CD14-positive monocyte (primary cell): ENCODE results near the gene CD14. TPM values are rescaled to one million over a fixed set of nuclear protein-coding genes. Genes with fewer than 3 reads are reported as not detected.
A peak's percentile ranks its signal among the peaks of the same experiment; 100 is the strongest.

Experiments
- DNase-seq, 3 donors: peaks; one replicate each; pipeline ENCODE4 v3.0.0-alpha.2; 2011 to 2022
- H2AFZ ChIP-seq: 2 replicates; pipeline ENCODE4 v1.6.0; 2012; ENCODE audit warnings: mild to moderate bottlenecking, low read depth, low read length, inconsistent platforms; ENCODE audit not compliant: insufficient read depth, poor library complexity, severe bottlenecking
- H3K27ac ChIP-seq, 2 donors: 1 replicate in 1 of 2; 2 replicates in 1 of 2; pipeline ENCODE4 v1.5.1; 2012 to 2013; ENCODE audit warnings: low read length in 2 of 2, control low read depth in 1 of 2, inconsistent platforms in 1 of 2, low read depth in 1 of 2, mild to moderate bottlenecking in 1 of 2
- H3K27me3 ChIP-seq, 2 donors: one replicate each; pipeline versions ENCODE4 v1.6.0 to v1.6.1; 2011 to 2013; ENCODE audit warnings: low read length in 2 of 2; ENCODE audit not compliant: control insufficient read depth in 2 of 2, insufficient read depth in 2 of 2
- H3K36me3 ChIP-seq, 2 donors: replicated peaks in 1 of 2; 1 replicate in 1 of 2; 2 replicates in 1 of 2; pipeline versions ENCODE4 v1.5.1 to v1.6.1; 2012 to 2013; ENCODE audit warnings: low read length in 2 of 2, control low read depth in 1 of 2, inconsistent platforms in 1 of 2, mild to moderate bottlenecking in 1 of 2; ENCODE audit not compliant: insufficient read depth in 2 of 2, control insufficient read depth in 1 of 2
- H3K4me1 ChIP-seq, 2 donors: 1 replicate in 1 of 2; 2 replicates in 1 of 2; pipeline versions ENCODE4 v1.5.1 to v1.6.1; 2012 to 2013; ENCODE audit warnings: low read length in 2 of 2, control low read depth in 1 of 2, inconsistent platforms in 1 of 2, mild to moderate bottlenecking in 1 of 2, moderate library complexity in 1 of 2; ENCODE audit not compliant: insufficient read depth in 2 of 2, control insufficient read depth in 1 of 2
- H3K4me2 ChIP-seq: replicated peaks from 2 replicates; pipeline ENCODE3; 2012; ENCODE audit warnings: low read length, moderate library complexity, mild to moderate bottlenecking; ENCODE audit not compliant: poor library complexity, severe bottlenecking; ENCODE audit errors: extremely low read depth
- H3K4me3 ChIP-seq, 3 experiments: fragments of 200-600 bp in 1 of 3; sonication (generic) in 1 of 3; replicated peaks in 1 of 3; 1 replicate in 2 of 3; 2 replicates in 1 of 3; pipeline ENCODE4 v1.5.1; 2011 to 2013; ENCODE audit warnings: low read length in 3 of 3, mild to moderate bottlenecking in 3 of 3, control low read depth in 2 of 3, low read depth in 2 of 3, inconsistent platforms in 1 of 3, moderate library complexity in 1 of 3
- H3K79me2 ChIP-seq: 2 replicates; pipeline ENCODE4 v1.6.0; 2012; ENCODE audit warnings: mild to moderate bottlenecking, control low read depth, inconsistent platforms, low read length, moderate library complexity; ENCODE audit not compliant: insufficient read depth
- H3K9ac ChIP-seq: 2 replicates; pipeline ENCODE4 v1.6.0; 2017; ENCODE audit warnings: low read length, mild to moderate bottlenecking; ENCODE audit not compliant: insufficient read depth, poor library complexity, severe bottlenecking
- H3K9me3 ChIP-seq, 2 donors: replicated peaks in 1 of 2; 1 replicate in 1 of 2; 2 replicates in 1 of 2; pipeline versions ENCODE4 v1.5.1 to v1.6.1; 2012 to 2013; ENCODE audit warnings: low read length in 2 of 2, control low read depth in 1 of 2; ENCODE audit not compliant: control insufficient read depth in 1 of 2, insufficient read depth in 1 of 2
- H4K20me1 ChIP-seq: 2 replicates; pipeline ENCODE4 v1.6.0; 2012; ENCODE audit warnings: mild to moderate bottlenecking, low read length, control low read depth, moderate library complexity; ENCODE audit not compliant: insufficient read depth
- H3K27ac Mint-ChIP-seq, 7 donors: one replicate each; pipeline ENCODE4 v1.8.0; 2020; ENCODE audit warnings: mild to moderate bottlenecking in 7 of 7, mixed read lengths in 7 of 7, moderate library complexity in 6 of 7, inconsistent platforms in 2 of 7
- H3K27me3 Mint-ChIP-seq, 3 donors: one replicate each; pipeline ENCODE4 v1.8.0; 2021 to 2022; ENCODE audit warnings: low read depth in 3 of 3, mild to moderate bottlenecking in 3 of 3, mixed read lengths in 3 of 3, moderate library complexity in 3 of 3, inconsistent platforms in 1 of 3
- H3K36me3 Mint-ChIP-seq, 2 donors: one replicate each; pipeline ENCODE4 v1.8.0; 2020; ENCODE audit warnings: mixed read lengths in 2 of 2, inconsistent platforms in 1 of 2, mild to moderate bottlenecking in 1 of 2
- H3K4me1 Mint-ChIP-seq: one replicate; pipeline ENCODE4 v1.8.0; 2020; ENCODE audit warnings: mild to moderate bottlenecking, mixed read lengths
- H3K4me3 Mint-ChIP-seq, 2 donors: one replicate each; pipeline ENCODE4 v1.8.0; 2020; ENCODE audit warnings: mild to moderate bottlenecking in 2 of 2, mixed read lengths in 2 of 2, moderate library complexity in 1 of 2
- H3K9me3 Mint-ChIP-seq, 7 donors: one replicate each; pipeline ENCODE4 v1.8.0; 2020 to 2022; ENCODE audit warnings: mixed read lengths in 7 of 7, mild to moderate bottlenecking in 6 of 7, moderate library complexity in 6 of 7, inconsistent platforms in 2 of 7
- WGBS: methylation state at CpG from one replicate; pipeline ENCODE4 v1.1.5; 2013; ENCODE audit warnings: missing lambda C conversion rate; ENCODE audit not compliant: insufficient coverage; 5-methylcytosine and 5-hydroxymethylcytosine counted together
- intact Hi-C, 2 donors: fragments of 100-400 bp; cut with micrococcal nuclease; formaldehyde crosslinking; loops; one replicate each; pipeline versions ENCODE4 v1.15.0 to v1.15.1; 2023
- polyA plus RNA-seq, 3 donors: library from polyadenylated mRNA; depleted of rRNA in 1 of 3; unstranded in 2 of 3; stranded (reverse) in 1 of 3; fragments of 300-500 nt in 2 of 3; fragments of >200 nt in 1 of 3; fragmentation: Illumina TruSeq in 2 of 3; gene quantifications; 1 replicate in 2 of 3; 2 replicates in 1 of 3; pipeline ENCODE4 v1.2.3, GENCODE V29; 2012 to 2021
- TF ChIP-seq, protein P1 (sequence below): fragments of 200-600 bp; IDR thresholded peaks from one replicate; pipeline ENCODE4 v1.8.0; 2022; ENCODE audit warnings: antibody characterized with exemption, mild to moderate bottlenecking

The CD14 gene
- polyA plus RNA-seq, 3 donors: 1,687 to 3,095 (median 2,434) TPM

DNA sequence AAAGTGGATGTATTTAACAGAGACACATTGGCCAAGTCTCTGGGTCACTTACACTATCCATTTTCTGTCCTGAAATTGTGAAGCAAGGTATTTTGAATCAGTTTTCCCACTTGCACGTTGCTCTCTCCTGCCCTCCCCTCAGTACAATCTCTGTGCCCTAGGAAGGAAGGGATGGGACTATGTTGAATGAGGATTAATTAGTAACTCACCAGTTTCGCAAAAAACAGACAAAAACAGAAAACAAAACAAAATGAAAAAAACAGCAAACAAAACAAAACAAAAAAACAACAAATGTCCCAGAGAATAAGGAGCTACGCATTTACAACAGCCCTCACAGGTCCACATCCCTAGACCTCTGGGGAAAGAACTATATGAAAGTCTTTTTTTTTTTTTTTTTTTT is 1.1 kb upstream of the CD14 start:
- peaks cover 0 to 6% (median 3%) of the 10 kb centered on the region in 7 donors for H3K9me3 Mint-ChIP-seq
- Histone ChIP-seq H3K79me2 (peaks cover 52% of the 10 kb centered on the region), H3K27ac (peak overlapping the region; percentile 96 to 97), H3K36me3 (peaks cover 14 to 24% of the 10 kb centered on the region in 2 donors), H3K4me1 (peaks cover 37 to 67% of the 10 kb centered on the region in 2 donors), H3K27me3 (no peaks in the 10 kb centered on the region), H3K9ac (peak overlapping the region; percentile 89), H3K4me3 (peak overlapping the region in 1 of 3 experiments; percentile 97), H4K20me1 (peaks cover 31% of the 10 kb centered on the region), H3K4me2 (peak overlapping the region; percentile 100), H3K9me3 (no peaks in the 10 kb centered on the region), H2AFZ (no peak overlapping the region)
- peak in 1 of 3 donors; percentile 15 for DNase-seq
- peak overlapping the region; percentile 97 to 99 (median 98) for H3K27ac Mint-ChIP-seq
- peak overlapping the region; percentile 92 to 100 for H3K4me3 Mint-ChIP-seq
- peaks cover 57% of the 10 kb centered on the region for H3K4me1 Mint-ChIP-seq
- peaks cover 0 to 5% (median 2%) of the 10 kb centered on the region in 3 donors for H3K27me3 Mint-ChIP-seq
- WGBS: no CpG with 5 or more reads among the region's 3 CpGs
- intact Hi-C loops: loop anchor here (2.0 to 5.0 kb wide), 3 partner anchors 37 to 59 kb away; no protein-coding TSS in a partner anchor
- TF ChIP-seq, protein P1, sequence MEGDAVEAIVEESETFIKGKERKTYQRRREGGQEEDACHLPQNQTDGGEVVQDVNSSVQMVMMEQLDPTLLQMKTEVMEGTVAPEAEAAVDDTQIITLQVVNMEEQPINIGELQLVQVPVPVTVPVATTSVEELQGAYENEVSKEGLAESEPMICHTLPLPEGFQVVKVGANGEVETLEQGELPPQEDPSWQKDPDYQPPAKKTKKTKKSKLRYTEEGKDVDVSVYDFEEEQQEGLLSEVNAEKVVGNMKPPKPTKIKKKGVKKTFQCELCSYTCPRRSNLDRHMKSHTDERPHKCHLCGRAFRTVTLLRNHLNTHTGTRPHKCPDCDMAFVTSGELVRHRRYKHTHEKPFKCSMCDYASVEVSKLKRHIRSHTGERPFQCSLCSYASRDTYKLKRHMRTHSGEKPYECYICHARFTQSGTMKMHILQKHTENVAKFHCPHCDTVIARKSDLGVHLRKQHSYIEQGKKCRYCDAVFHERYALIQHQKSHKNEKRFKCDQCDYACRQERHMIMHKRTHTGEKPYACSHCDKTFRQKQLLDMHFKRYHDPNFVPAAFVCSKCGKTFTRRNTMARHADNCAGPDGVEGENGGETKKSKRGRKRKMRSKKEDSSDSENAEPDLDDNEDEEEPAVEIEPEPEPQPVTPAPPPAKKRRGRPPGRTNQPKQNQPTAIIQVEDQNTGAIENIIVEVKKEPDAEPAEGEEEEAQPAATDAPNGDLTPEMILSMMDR: no peak
- peaks cover 20 to 40% of the 10 kb centered on the region in 2 donors for H3K36me3 Mint-ChIP-seq

DNA sequence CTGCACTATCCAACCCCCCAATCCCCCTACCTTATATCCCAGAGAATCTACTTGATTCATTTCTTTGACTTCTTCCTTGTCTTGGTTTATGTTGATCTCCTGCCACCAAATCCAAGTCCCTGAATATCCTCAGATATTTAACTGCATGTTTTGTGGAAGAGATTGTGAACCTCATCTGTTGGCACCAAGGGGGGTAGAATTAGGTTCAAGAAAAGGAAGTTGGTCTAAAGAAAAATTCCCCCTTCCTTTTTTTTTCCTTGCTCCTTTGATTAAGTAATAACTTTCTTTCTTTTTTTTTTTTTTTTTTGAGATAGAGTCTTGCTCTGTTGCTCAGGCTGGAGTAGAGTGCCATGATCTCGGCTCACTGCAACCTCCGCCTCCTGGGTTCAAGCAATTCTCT is 526 bp upstream of the CD14 start:
- peaks cover 31% of the 10 kb centered on the region for H4K20me1 ChIP-seq
- DNase-seq: peak in 2 of 3 donors; percentile 75 to 77
- H3K27me3 ChIP-seq: no peaks in the 10 kb centered on the region
- no peak overlapping the region for H2AFZ ChIP-seq
- intact Hi-C loops: loop anchor here (2.0 to 5.0 kb wide), 2 partner anchors 23 to 36 kb away; no protein-coding TSS in a partner anchor
- WGBS: no CpG with 5 or more reads among the region's 2 CpGs
- peaks cover 55% of the 10 kb centered on the region for H3K79me2 ChIP-seq
- peak overlapping the region; percentile 97 to 99 (median 98) for H3K27ac Mint-ChIP-seq
- peak overlapping the region; percentile 100 for H3K4me2 ChIP-seq
- H3K27me3 Mint-ChIP-seq: peaks cover 0 to 5% (median 0%) of the 10 kb centered on the region in 3 donors
- H3K9ac ChIP-seq: peak overlapping the region; percentile 89
- peak overlapping the region; percentile 96 to 97 for H3K27ac ChIP-seq
- peak overlapping the region; percentile 76 to 98 (median 97) for H3K4me3 ChIP-seq
- H3K36me3 Mint-ChIP-seq: peaks cover 20 to 41% of the 10 kb centered on the region in 2 donors
- peaks cover 37 to 68% of the 10 kb centered on the region in 2 donors for H3K4me1 ChIP-seq
- TF ChIP-seq, protein P1: no peak
- H3K9me3 Mint-ChIP-seq: peaks cover 0 to 8% (median 4%) of the 10 kb centered on the region in 7 donors
- peak overlapping the region; percentile 92 to 100 for H3K4me3 Mint-ChIP-seq
- peaks cover 0 to 2% of the 10 kb centered on the region in 2 donors for H3K9me3 ChIP-seq
- peaks cover 14 to 24% of the 10 kb centered on the region in 2 donors for H3K36me3 ChIP-seq
- H3K4me1 Mint-ChIP-seq: peaks cover 56% of the 10 kb centered on the region
